DOHH2 (cell line): ENCODE measurements around the gene PEX5L.

ENCODE experiments used
- EZH2phosphoT487 ChIP-seq: fragments of 200-600 bp; sonication (generic); IDR thresholded peaks from 2 replicates; pipeline ENCODE4 v1.6.1; 2017; ENCODE audit warnings: borderline replicate concordance, mild to moderate bottlenecking, antibody characterized with exemption, low read length, moderate library complexity, mixed read lengths
- TF ChIP-seq, protein P1 (sequence below): fragments of 200-600 bp; sonication (generic); IDR thresholded peaks from one replicate; pipeline ENCODE4 v1.5.1; 2014; ENCODE audit warnings: antibody characterized with exemption, mild to moderate bottlenecking, low read depth, low read length; ENCODE audit not compliant: poor library complexity, severe bottlenecking

- TF ChIP-seq, protein P1, sequence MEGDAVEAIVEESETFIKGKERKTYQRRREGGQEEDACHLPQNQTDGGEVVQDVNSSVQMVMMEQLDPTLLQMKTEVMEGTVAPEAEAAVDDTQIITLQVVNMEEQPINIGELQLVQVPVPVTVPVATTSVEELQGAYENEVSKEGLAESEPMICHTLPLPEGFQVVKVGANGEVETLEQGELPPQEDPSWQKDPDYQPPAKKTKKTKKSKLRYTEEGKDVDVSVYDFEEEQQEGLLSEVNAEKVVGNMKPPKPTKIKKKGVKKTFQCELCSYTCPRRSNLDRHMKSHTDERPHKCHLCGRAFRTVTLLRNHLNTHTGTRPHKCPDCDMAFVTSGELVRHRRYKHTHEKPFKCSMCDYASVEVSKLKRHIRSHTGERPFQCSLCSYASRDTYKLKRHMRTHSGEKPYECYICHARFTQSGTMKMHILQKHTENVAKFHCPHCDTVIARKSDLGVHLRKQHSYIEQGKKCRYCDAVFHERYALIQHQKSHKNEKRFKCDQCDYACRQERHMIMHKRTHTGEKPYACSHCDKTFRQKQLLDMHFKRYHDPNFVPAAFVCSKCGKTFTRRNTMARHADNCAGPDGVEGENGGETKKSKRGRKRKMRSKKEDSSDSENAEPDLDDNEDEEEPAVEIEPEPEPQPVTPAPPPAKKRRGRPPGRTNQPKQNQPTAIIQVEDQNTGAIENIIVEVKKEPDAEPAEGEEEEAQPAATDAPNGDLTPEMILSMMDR = no peak
- no peak for TF ChIP-seq EZH2phosphoT487
These were observed 176.2 kb downstream of the PEX5L start for GRCh38 chr3:179860275-179861107.
